MCF 10A (cell line): ENCODE data around the gene CIRBP. TPM values are rescaled to one million over a fixed set of nuclear protein-coding genes. Genes with fewer than 3 reads are reported as not detected.

Source experiments
- BruUV-seq: library from RNA; stranded (reverse); fragments of 400-500 nt; replicated peaks from 2 replicates; lab custom pipeline; 2021; lab: Mats Ljungman, UMichigan
- CTCF ChIA-PET: fragments of 300-600 bp; sonication (Branson Sonifier 250); formaldehyde crosslinking; extraction: SDS; loops from one replicate; lab custom pipeline; 2021; ENCODE audit warnings: antibody characterized with exemption, inconsistent platforms; lab: Yijun Ruan, JAX
- POLR2A ChIA-PET: fragments of 300-600, 350-650 bp; sonication (Branson Sonifier 250); formaldehyde crosslinking; extraction: SDS; loops from one replicate; lab custom pipeline; 2020; ENCODE audit warnings: antibody characterized with exemption, inconsistent platforms; lab: Yijun Ruan, JAX
- DNase-seq: peaks from one replicate; pipeline ENCODE4 v3.0.0-alpha.2; 2018; ENCODE audit not compliant: unreplicated experiment
- H3K27ac Mint-ChIP-seq: one replicate; pipeline ENCODE4 v1.8.0; 2022; ENCODE audit warnings: mild to moderate bottlenecking, low read depth, mixed read lengths; ENCODE audit not compliant: unreplicated experiment
- H3K27me3 Mint-ChIP-seq: one replicate; pipeline ENCODE4 v1.8.0; 2022; ENCODE audit warnings: mixed read lengths; ENCODE audit not compliant: insufficient read depth, unreplicated experiment
- H3K36me3 Mint-ChIP-seq: one replicate; pipeline ENCODE4 v1.8.0; 2022; ENCODE audit warnings: mild to moderate bottlenecking, moderate library complexity, mixed read lengths; ENCODE audit not compliant: insufficient read depth, unreplicated experiment
- H3K4me1 Mint-ChIP-seq: one replicate; pipeline ENCODE4 v1.8.0; 2022; ENCODE audit warnings: mixed read lengths; ENCODE audit not compliant: insufficient read depth, unreplicated experiment
- H3K4me3 Mint-ChIP-seq: one replicate; pipeline ENCODE4 v1.8.0; 2022; ENCODE audit warnings: mild to moderate bottlenecking, moderate library complexity, mixed read lengths; ENCODE audit not compliant: unreplicated experiment
- H3K9me3 Mint-ChIP-seq: one replicate; pipeline ENCODE4 v1.8.0; 2022; ENCODE audit warnings: mixed read lengths; ENCODE audit not compliant: unreplicated experiment
- CTCF ChIP-seq: fragments of 200-600 bp; IDR thresholded peaks from one replicate; pipeline ENCODE4 v1.8.0; 2022; ENCODE audit warnings: antibody characterized with exemption, mild to moderate bottlenecking; ENCODE audit not compliant: unreplicated experiment
- intact Hi-C: fragments of 100-400 bp; cut with micrococcal nuclease; formaldehyde crosslinking; loops from 2 replicates; pipeline ENCODE4 v1.14.1; 2022
- total RNA-seq: library from RNA; stranded (reverse); gene quantifications from 2 replicates; pipeline ENCODE4 v1.2.3, GENCODE V29; 2022

Gene CIRBP
- total RNA-seq, 1 experiment from 2014 or later: 362 TPM

DNA sequence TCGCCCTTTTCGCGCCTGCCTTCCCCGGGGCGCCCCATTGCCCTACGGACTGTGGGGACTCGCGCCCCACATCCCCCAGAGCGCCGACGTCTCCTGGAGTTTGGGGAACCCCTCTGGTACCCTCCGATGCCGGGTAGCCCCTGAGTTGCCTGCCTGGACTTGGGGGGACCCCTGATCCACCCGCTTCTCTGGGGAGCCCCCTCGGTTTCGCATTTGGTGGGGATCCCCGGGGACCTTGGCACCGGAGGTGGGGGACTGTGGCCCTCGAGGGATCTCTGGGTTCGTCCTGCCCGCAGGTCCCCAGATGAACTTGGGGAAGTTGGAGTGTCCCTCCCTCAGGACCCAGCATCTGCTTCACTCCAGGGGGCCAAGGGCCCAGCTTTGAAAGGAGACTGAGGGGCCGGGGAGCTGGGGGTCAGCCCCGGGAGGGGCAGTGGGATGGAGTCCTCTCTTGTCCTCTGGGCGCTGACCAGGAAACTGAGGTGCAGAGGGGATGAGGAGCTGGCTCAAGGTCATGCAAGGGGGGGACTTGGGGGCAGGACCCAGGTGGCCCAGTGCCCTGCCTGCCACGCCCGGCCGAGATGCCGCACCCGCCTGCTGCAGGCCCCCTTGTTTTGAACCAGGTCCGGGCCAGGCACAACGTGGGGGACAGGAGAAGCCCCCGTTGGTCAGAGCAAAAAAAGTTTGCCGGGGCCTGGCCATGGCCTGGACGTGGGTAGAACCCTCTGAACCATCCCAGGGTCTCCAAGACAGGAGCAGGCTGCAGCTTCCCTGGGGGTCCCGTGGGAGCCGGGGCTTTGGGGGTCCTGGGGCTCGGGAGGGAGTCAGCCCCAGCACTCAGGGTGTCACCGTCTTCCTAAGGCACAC, 17.6 kb downstream of the CIRBP start:
- no peaks in the 10 kb centered on the region for H3K4me1 Mint-ChIP-seq
- CTCF ChIA-PET: interaction anchor here (0.6 to 0.9 kb wide), 2 partner anchors 229 to 777 kb away, joined by 3 read pairs; no protein-coding TSS in a partner anchor

DNA sequence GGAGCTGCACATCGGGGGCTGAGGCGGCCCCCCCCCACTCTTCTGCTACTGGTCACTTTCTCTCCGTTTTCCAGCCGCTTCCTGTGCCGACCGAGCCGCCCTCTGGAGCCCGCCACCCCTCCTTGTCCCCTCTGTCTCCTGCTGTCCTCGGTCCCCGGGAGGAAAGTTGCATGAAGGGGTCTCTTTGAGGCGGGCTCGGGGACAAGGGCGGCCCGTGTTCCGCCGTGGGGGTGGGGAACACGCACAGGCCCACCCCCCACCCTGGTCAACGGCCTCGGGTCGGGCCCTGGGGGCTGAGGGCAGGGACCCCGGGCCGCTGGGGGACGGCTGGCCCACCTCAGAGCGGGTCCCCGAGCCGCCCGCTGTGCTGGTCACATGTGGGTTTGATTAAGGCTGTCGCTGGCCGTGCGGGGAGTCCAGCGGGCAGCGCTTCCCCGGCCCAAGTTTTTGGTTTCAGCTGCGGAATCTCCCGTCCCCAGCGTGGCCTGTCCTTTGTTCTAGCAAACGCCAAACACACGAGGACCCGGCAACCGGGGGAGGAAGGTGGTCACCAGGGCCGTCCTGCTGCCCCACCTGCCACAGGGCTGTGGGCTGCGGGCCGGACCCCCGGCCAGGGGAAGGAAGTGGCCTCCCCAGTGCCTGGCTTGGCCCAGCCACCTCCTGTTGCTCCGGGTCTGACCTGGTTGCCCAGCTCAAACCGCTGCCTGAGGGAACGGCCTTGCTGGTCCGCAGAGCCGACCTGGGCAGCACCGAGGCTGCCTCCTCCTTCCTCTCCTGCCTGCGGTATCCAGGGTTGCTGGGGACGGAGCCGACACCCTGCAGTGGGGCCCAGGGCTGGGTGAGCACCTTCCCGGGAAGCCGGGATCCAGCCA, 18.5 kb downstream of the CIRBP start:
- H3K27me3 Mint-ChIP-seq: peaks cover 34% of the 10 kb centered on the region
- H3K4me1 Mint-ChIP-seq: peaks cover 4% of the 10 kb centered on the region
- no peak overlapping the region for H3K4me3 Mint-ChIP-seq
- no peak for DNase-seq
- POLR2A ChIA-PET: no interaction called here
- intact Hi-C loops: no loop called here
- H3K27ac Mint-ChIP-seq: no peak overlapping the region
- BruUV-seq: no TSS peak
- CTCF ChIA-PET: interaction anchor here (0.6 kb wide), 3 partner anchors 197 to 1324 kb away, joined by 3 to 5 read pairs (median 3); no protein-coding TSS in a partner anchor
- no peaks in the 10 kb centered on the region for H3K36me3 Mint-ChIP-seq
- no peak for TF ChIP-seq CTCF
- no peaks in the 10 kb centered on the region for H3K9me3 Mint-ChIP-seq

More for the DNA sequence above, 17.6 kb downstream of the CIRBP start:
- H3K27me3 Mint-ChIP-seq: peaks cover 27% of the 10 kb centered on the region
- intact Hi-C loops: no loop called here
- no TSS peak for BruUV-seq
- DNase-seq: no peak
- H3K9me3 Mint-ChIP-seq: no peaks in the 10 kb centered on the region
- peak overlapping the region; percentile 63 for H3K4me3 Mint-ChIP-seq
- POLR2A ChIA-PET: interaction anchor here (0.7 kb wide), 1 partner anchor 955 kb away, joined by 3 read pairs; no protein-coding TSS in a partner anchor
- no peak overlapping the region for H3K27ac Mint-ChIP-seq
- no peak for TF ChIP-seq CTCF
- no peaks in the 10 kb centered on the region for H3K36me3 Mint-ChIP-seq

- POLR2A ChIA-PET: no interaction called here
- Mint-ChIP-seq H3K9me3 (no peaks in the 10 kb centered on the region), H3K27ac (no peak overlapping the region), H3K36me3 (no peaks in the 10 kb centered on the region), H3K4me1 (peaks cover 5% of the 10 kb centered on the region), H3K27me3 (peaks cover 38% of the 10 kb centered on the region), H3K4me3 (no peak overlapping the region)
- BruUV-seq: no TSS peak
- no peak for TF ChIP-seq CTCF
- intact Hi-C loops: no loop called here
- CTCF ChIA-PET: no interaction called here
- DNase-seq: no peak
Measured at GRCh38 chr19:1288226-1288612, 19.1 kb downstream of the CIRBP start.
